Measurements from ENCODE around the gene ADAMTS2. TPM values are rescaled to one million over a fixed set of nuclear protein-coding genes. Genes with fewer than 3 reads are reported as not detected.

ADAMTS2 gene
- total RNA-seq, 1 experiment from 2014 or later, result 0.02 TPM

- no peak for DNase-seq (ENCODE audit: low read depth)
Observed at GRCh38 chr5:179177711-179178575, 167.3 kb downstream of the ADAMTS2 start.

- DNase-seq (ENCODE audit: low read depth), result no peak
Observed at GRCh38 chr5:179176571-179177230, 168.6 kb downstream of the ADAMTS2 start.

- no peak for DNase-seq (ENCODE audit: low read depth)
Observed at GRCh38 chr5:179176166-179176565, 169.1 kb downstream of the ADAMTS2 start.

- no peak for DNase-seq (ENCODE audit: low read depth)
Observed at GRCh38 chr5:179171816-179172745, 173.2 kb downstream of the ADAMTS2 start.

GRCh38 chr5:179171251-179171815, 173.9 kb downstream of the ADAMTS2 start:
- DNase-seq (ENCODE audit: low read depth), result no peak

GRCh38 chr5:179170606-179171005, 174.7 kb downstream of the ADAMTS2 start:
- DNase-seq (ENCODE audit: low read depth), result no peak

- DNase-seq (ENCODE audit: low read depth), result no peak
Observed at GRCh38 chr5:179169836-179170235, 175.4 kb downstream of the ADAMTS2 start.

GRCh38 chr5:179168664-179169063, 176.6 kb downstream of the ADAMTS2 start:
- no peak for DNase-seq (ENCODE audit: low read depth)

GRCh38 chr5:179167871-179168451, 177.3 kb downstream of the ADAMTS2 start:
- DNase-seq (ENCODE audit: low read depth), result no peak

- peak; percentile 5 for DNase-seq (ENCODE audit: low read depth)
Observed at GRCh38 chr5:179166886-179167841, 178.1 kb downstream of the ADAMTS2 start.

- DNase-seq (ENCODE audit: low read depth), result no peak
Observed at GRCh38 chr5:179166171-179166885, 178.9 kb downstream of the ADAMTS2 start.

GRCh38 chr5:179165421-179166170, 179.7 kb downstream of the ADAMTS2 start:
- DNase-seq (ENCODE audit: low read depth), result no peak

- DNase-seq (ENCODE audit: low read depth), result no peak
Observed at GRCh38 chr5:179164331-179165311, 180.6 kb downstream of the ADAMTS2 start.

- DNase-seq (ENCODE audit: low read depth), result no peak
Observed at GRCh38 chr5:179163236-179164155, 181.8 kb downstream of the ADAMTS2 start.

GRCh38 chr5:179162351-179163235, 182.7 kb downstream of the ADAMTS2 start:
- no peak for DNase-seq (ENCODE audit: low read depth)

All from M059J (cell line).